CD4-positive, alpha-beta T cell treated with Interleukin-15 for 4 hours (primary cell): Measurements from ENCODE around the gene BCL3.
A peak's percentile ranks its signal among the peaks of the same experiment; 100 is the strongest.
"Not testable (repeated sequence)": the region's sequence is repeated elsewhere in the genome, so short reads cannot be mapped to it uniquely, and the experiment has no call there.

Experiments used
- DNase-seq: peaks from one replicate; pipeline ENCODE4 v3.0.0-alpha.2; 2020; ENCODE audit warnings: low spot score

The BCL3 gene

GRCh38 chr19:44748426-44749254, at the start of gene BCL3:
BCL3 (plus strand) TSS chr19:44748708; CDS start chr19:44748791, 83 bp downstream.
- DNase-seq, result peak; percentile 86

- no peak for DNase-seq
Measured at GRCh38 chr19:44700547-44700946, 48.0 kb upstream of the BCL3 start.

- DNase-seq, result no peak
Measured at GRCh38 chr19:44701228-44701627, 47.3 kb upstream of the BCL3 start.

GRCh38 chr19:44702551-44703176, 45.8 kb upstream of the BCL3 start:
- DNase-seq, result no peak

GRCh38 chr19:44703336-44704078, 45.0 kb upstream of the BCL3 start:
- DNase-seq, result no peak

GRCh38 chr19:44704982-44705381, 43.5 kb upstream of the BCL3 start:
- DNase-seq, result no peak

- no peak for DNase-seq
Measured at GRCh38 chr19:44705502-44706010, 43.0 kb upstream of the BCL3 start.

GRCh38 chr19:44706506-44707236, 41.8 kb upstream of the BCL3 start:
- DNase-seq, result no peak

GRCh38 chr19:44707794-44708193, 40.7 kb upstream of the BCL3 start:
- DNase-seq, result no peak

- DNase-seq, result no peak
Measured at GRCh38 chr19:44708940-44709339, 39.6 kb upstream of the BCL3 start.

- not testable (repeated sequence) for DNase-seq
Measured at GRCh38 chr19:44709434-44710266, 38.9 kb upstream of the BCL3 start.

GRCh38 chr19:44710483-44710882, 38.0 kb upstream of the BCL3 start:
- DNase-seq, result no peak

- no peak for DNase-seq
Measured at GRCh38 chr19:44712864-44713515, 35.5 kb upstream of the BCL3 start.

- DNase-seq, result no peak
Measured at GRCh38 chr19:44714597-44715169, 33.8 kb upstream of the BCL3 start.

- no peak for DNase-seq
Measured at GRCh38 chr19:44717603-44718002, 30.9 kb upstream of the BCL3 start.

GRCh38 chr19:44718441-44719261, 29.9 kb upstream of the BCL3 start:
- no peak for DNase-seq

- DNase-seq, result no peak
Measured at GRCh38 chr19:44719262-44719701, 29.2 kb upstream of the BCL3 start.

GRCh38 chr19:44720396-44720795, 28.1 kb upstream of the BCL3 start:
- DNase-seq, result not testable (repeated sequence)

GRCh38 chr19:44720945-44721344, 27.6 kb upstream of the BCL3 start:
- no peak for DNase-seq
